ENCODE results near the gene DNAH8. TPM values are rescaled to one million over a fixed set of nuclear protein-coding genes. Genes with fewer than 3 reads are reported as not detected.

The DNAH8 gene
- total RNA-seq, 1 experiment from 2014 or later: not detected

DNA sequence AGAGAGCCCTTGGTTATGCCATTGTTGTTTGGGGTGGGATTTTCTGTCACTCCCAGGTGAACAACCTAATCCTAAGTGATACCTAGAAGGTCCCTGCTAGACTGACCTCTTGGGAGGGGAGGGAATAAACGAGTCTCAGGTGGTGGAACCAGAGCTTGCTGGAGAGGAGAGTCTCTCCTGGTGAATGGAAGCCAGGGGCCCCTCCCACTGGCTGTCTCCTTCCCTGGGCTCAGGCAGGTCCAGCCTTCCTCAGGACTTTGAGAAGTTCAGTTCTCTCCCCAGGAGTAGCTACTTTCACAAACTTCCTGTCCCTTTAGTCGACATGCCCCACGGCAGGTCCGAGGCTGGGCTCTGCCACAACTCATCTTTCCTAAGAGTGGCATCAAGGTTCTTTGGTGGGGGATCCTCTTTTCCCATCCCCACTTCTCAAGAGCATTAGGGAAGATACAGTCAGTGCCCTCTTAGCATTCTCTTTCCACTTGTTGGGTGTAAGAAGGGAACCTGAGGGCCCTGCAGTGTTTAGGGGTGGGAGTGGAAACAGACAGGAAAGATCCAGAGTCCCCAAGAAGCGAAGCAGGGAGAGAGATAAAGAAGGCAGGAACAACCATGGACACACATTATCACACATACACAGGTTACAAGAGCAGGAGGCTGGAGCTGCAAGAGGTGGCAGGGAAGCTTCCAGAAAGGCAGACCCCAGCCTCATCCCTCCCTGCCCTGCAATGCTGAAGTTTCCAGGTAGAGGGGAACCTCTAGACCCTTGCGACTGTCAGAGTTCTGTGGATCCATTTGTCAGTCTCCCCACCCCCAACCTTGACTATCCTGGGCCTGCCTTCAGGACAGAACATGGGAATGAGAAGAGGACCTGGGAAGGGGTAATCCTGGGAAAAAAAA is 332.6 kb downstream of the DNAH8 start:
- POLR2A ChIA-PET: no interaction called here
- H3K4me3 ChIP-seq (ENCODE audit: low read depth in 2 of 2, low read length in 2 of 2): peak overlapping the region in 1 of 2 experiments; percentile 42; a peak in 2 of 4 replicates
- CTCF ChIA-PET: no interaction called here
- no peaks in the 10 kb centered on the region for H3K9me3 ChIP-seq (ENCODE audit: control insufficient read depth, insufficient read depth, low read depth, low read length)
- TF ChIP-seq SIN3A (IDR thresholded peaks at IDR 0.05; ENCODE audit: borderline replicate concordance, insufficient read depth, low read depth, low read length) (no peak), TCF7L2 (IDR thresholded peaks at IDR 0.05; ENCODE audit: low read depth, low read length) (no peak), CTCF (IDR thresholded peaks at IDR 0.05) (no peak), POLR2AphosphoS5 (IDR thresholded peaks at IDR 0.05; ENCODE audit: low read depth, low read length) (no peak), REST (IDR thresholded peaks at IDR 0.05; ENCODE audit: insufficient read depth in 1 of 2, low read depth in 2 of 2, low read length in 1 of 2) (no peak)
- no peaks in the 10 kb centered on the region for H3K36me3 ChIP-seq (ENCODE audit: control insufficient read depth, insufficient read depth, low read length)
- BruUV-seq (replicated peaks): no TSS peak
- H3K27me3 ChIP-seq (ENCODE audit: control insufficient read depth, insufficient read depth, low read length): peaks cover 9% of the 10 kb centered on the region
- ATAC-seq (no peak), DNase-seq (ENCODE audit: low read depth, low spot score) (no peak)
- intact Hi-C loops (cut with micrococcal nuclease; ENCODE audit: unreplicated experiment): no loop called here
- no peaks in the 10 kb centered on the region for H3K4me1 ChIP-seq (ENCODE audit: control insufficient read depth, insufficient read depth, low read length)
- no peak overlapping the region for H3K27ac ChIP-seq (ENCODE audit: low read length)
- in situ Hi-C loops (cut with HindIII; ENCODE audit: low pct_unique_long_range_greater_than_20kb, low sequenced_read_pairs): no loop called here

GRCh38 chr6:39048481-39049399 is 333.6 kb downstream of the DNAH8 start, which contains the start of gene GLP1R:
Gene GLP1R, plus strand, starts transcription at chr6:39048781. Its CDS starts 60 bp downstream, at chr6:39048841.
- Histone ChIP-seq H3K27me3 (ENCODE audit: control insufficient read depth, insufficient read depth, low read length) (peaks cover 9% of the 10 kb centered on the region), H3K4me1 (ENCODE audit: control insufficient read depth, insufficient read depth, low read length) (no peaks in the 10 kb centered on the region), H3K9me3 (ENCODE audit: control insufficient read depth, insufficient read depth, low read depth, low read length) (no peaks in the 10 kb centered on the region), H3K27ac (ENCODE audit: low read length) (no peak within 1 kb of the TSS), H3K4me3 (ENCODE audit: low read depth in 2 of 2, low read length in 2 of 2) (peak within 1 kb of the TSS; percentile 35 to 42), H3K36me3 (ENCODE audit: control insufficient read depth, insufficient read depth, low read length) (no peaks in the 10 kb centered on the region)
- ChIA-PET CTCF (no interaction called here), POLR2A (no interaction called here)
- TF ChIP-seq POLR2AphosphoS5 (IDR thresholded peaks at IDR 0.05; ENCODE audit: low read depth, low read length): no peak
- TF ChIP-seq SIN3A (IDR thresholded peaks at IDR 0.05; ENCODE audit: borderline replicate concordance, insufficient read depth, low read depth, low read length): no peak
- TF ChIP-seq TCF7L2 (IDR thresholded peaks at IDR 0.05; ENCODE audit: low read depth, low read length): no peak
- no peak for TF ChIP-seq CTCF (IDR thresholded peaks at IDR 0.05)
- no peak for TF ChIP-seq REST (IDR thresholded peaks at IDR 0.05; ENCODE audit: insufficient read depth in 1 of 2, low read depth in 2 of 2, low read length in 1 of 2)
- in situ Hi-C loops (cut with HindIII; ENCODE audit: low pct_unique_long_range_greater_than_20kb, low sequenced_read_pairs): no loop called here
- intact Hi-C loops (cut with micrococcal nuclease; ENCODE audit: unreplicated experiment): no loop called here
- DNase-seq (ENCODE audit: low read depth, low spot score) (no peak), ATAC-seq (peak; percentile 69)
- BruUV-seq (replicated peaks): no TSS peak

Data from Panc1 (cell line).